Measurements from ENCODE around the gene CACNA2D4. TPM values are rescaled to one million over a fixed set of nuclear protein-coding genes. Genes with fewer than 3 reads are reported as not detected.

Gene CACNA2D4
- polyA plus RNA-seq, 1 donor from 2014 or later, result 2.0 TPM

- Mint-ChIP-seq H3K36me3 (no peaks in the 10 kb centered on the region), H3K4me3 (peak overlapping the region; percentile 12 to 96 (median 94)), H3K27me3 (peaks cover 7% of the 10 kb centered on the region), H3K9me3 (peaks cover 0 to 4% (median 0%) of the 10 kb centered on the region in 3 donors), H3K27ac (peak overlapping the region in 1 of 3 donors; percentile 44), H3K4me1 (peaks cover 16 to 25% (median 24%) of the 10 kb centered on the region in 3 donors)
These were observed 1.9 kb downstream of the CACNA2D4 start for GRCh38 chr12:1916371-1917171.

DNA sequence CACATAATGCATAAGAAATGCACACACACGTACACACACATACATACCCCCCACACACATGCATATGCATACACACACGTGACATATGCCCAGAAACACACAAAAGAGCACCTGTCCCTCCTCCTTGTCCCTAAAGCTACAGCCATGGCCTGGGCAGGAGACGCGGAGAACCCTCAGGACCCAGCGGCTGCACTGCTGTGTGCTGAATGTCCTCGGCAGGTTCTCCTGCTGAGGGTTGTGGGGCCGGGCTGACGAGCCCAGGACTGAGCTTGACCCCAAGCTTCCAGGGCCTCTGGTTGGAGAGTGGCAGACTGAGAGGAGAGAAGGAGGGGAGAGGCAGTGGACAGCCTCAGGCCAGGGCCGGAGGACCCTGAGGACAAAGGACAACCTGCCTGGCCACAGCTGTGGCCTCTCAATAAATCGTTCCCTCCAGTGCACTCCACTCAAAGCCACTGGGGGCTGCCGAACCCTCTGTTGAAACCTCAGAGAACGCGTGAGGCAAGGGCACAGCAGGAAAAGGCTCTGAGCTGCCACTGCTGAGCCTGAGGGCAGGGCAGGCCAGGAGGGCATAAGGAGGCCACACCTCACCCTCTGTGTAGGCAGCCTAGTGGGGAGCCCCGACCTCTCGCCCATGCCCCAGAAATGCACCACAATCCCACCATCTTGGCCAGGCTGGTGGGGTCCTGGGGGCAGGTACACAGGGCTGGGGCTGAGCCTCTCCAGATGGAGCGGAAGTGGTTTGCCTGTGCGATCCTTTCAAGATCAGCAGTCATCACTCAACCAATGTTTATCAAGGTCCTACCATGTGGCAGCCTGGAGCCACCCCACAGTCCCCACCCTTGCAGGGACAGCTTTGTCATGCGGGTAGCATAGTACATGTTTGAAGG is 3.1 kb downstream of the CACNA2D4 start:
- H3K4me3 Mint-ChIP-seq, result peak overlapping the region in 2 of 4 donors; percentile 39 to 58
- no peaks in the 10 kb centered on the region for H3K36me3 Mint-ChIP-seq
- H3K27me3 Mint-ChIP-seq, result peaks cover 7% of the 10 kb centered on the region
- H3K9me3 Mint-ChIP-seq, result peaks cover 0 to 4% (median 4%) of the 10 kb centered on the region in 3 donors
- H3K27ac Mint-ChIP-seq, result peak overlapping the region; percentile 44 to 89 (median 68)
- peaks cover 8 to 17% (median 16%) of the 10 kb centered on the region in 3 donors for H3K4me1 Mint-ChIP-seq

DNA sequence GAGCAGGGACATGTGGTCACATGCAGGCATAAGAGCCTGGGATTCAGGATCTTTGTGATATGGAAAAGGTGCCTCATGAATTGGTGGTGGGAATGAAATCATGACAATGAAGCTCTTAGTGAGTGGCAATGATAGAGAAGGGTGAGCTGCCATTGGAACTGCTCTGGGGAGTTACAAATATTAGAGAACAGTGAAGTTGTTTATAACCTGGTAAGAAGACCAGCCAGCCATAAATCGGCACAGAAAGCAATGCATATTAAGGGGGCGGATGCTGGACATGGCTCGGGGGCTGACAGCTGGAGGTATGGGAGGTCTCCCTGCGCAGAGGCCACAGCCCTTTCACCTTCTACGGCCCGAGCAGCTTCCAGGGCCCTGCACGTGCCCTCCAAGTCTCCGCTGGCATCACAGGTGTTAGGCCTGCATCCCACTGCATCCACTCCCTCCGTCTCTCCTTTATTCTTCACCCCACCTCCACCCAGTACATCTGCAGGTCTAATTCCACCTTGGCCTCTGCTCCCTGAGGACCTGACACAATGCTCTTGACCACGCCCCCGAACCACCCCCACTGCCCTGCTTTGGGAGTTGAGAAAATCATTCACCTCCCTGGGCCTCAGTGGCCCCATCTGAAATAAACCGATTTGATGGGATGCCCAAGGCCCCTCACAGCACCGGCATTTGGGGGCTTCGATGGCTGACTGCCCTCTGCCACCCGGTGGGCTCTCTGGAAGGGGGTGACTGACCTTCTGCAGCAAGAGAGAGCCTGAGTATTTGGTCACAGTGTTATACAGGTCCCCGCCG is 4.1 kb downstream of the CACNA2D4 start:
- no peaks in the 10 kb centered on the region for H3K36me3 Mint-ChIP-seq
- peaks cover 0 to 4% (median 4%) of the 10 kb centered on the region in 3 donors for H3K9me3 Mint-ChIP-seq
- H3K4me3 Mint-ChIP-seq, result no peak overlapping the region
- H3K27me3 Mint-ChIP-seq, result peaks cover 9% of the 10 kb centered on the region
- H3K27ac Mint-ChIP-seq, result no peak overlapping the region
- H3K4me1 Mint-ChIP-seq, result peaks cover 8 to 15% (median 11%) of the 10 kb centered on the region in 3 donors

GRCh38 chr12:1913377-1914113 is 4.9 kb downstream of the CACNA2D4 start:
- Mint-ChIP-seq H3K36me3 (no peaks in the 10 kb centered on the region), H3K27ac (peak overlapping the region in 1 of 3 donors; percentile 50), H3K27me3 (peaks cover 9% of the 10 kb centered on the region), H3K4me3 (no peak overlapping the region), H3K9me3 (peaks cover 0 to 4% (median 4%) of the 10 kb centered on the region in 3 donors), H3K4me1 (peaks cover 8 to 12% (median 8%) of the 10 kb centered on the region in 3 donors)

DNA sequence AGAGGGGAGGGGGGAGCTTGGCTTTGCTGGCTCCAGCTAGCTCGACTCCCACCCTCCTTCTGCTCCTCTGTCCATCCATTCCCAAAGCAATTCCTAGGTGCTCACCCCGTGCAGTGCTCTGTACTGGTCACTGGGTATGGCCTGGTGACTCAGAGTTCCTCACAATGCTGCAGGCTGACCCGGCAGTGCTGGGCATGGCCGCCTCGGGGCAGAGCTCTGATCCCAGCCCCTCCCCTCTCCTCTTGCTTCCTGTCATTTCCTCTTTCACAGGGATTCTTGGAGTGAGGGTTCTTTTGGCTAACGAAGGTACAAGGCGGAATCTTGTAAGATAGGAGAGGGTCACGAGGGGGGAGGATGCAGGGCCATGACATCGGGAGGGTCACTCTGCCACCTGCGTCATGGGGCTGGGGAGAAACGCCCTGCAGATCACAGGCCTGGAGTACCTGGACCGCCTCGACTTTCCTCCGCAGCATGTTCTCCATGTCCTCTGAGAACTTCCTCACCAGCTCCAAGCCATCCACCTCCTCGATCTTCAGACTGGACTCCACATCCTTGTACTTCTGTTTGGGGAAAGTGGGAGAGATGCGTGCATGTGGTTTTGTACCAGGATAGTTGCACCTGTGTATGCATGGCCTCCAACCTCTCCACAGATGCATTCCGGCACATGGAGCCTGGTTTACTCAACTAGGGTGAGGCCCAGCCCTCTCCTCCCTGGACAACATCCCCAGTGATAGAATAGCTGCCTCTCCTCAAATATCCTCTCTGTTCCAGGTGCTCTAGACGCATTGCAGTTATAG is 5.7 kb downstream of the CACNA2D4 start:
- H3K27me3 Mint-ChIP-seq, result peaks cover 10% of the 10 kb centered on the region
- peaks cover 6 to 12% (median 7%) of the 10 kb centered on the region in 3 donors for H3K4me1 Mint-ChIP-seq
- no peak overlapping the region for H3K27ac Mint-ChIP-seq
- H3K9me3 Mint-ChIP-seq, result peaks cover 0 to 4% (median 4%) of the 10 kb centered on the region in 3 donors
- no peaks in the 10 kb centered on the region for H3K36me3 Mint-ChIP-seq
- H3K4me3 Mint-ChIP-seq, result no peak overlapping the region

DNA sequence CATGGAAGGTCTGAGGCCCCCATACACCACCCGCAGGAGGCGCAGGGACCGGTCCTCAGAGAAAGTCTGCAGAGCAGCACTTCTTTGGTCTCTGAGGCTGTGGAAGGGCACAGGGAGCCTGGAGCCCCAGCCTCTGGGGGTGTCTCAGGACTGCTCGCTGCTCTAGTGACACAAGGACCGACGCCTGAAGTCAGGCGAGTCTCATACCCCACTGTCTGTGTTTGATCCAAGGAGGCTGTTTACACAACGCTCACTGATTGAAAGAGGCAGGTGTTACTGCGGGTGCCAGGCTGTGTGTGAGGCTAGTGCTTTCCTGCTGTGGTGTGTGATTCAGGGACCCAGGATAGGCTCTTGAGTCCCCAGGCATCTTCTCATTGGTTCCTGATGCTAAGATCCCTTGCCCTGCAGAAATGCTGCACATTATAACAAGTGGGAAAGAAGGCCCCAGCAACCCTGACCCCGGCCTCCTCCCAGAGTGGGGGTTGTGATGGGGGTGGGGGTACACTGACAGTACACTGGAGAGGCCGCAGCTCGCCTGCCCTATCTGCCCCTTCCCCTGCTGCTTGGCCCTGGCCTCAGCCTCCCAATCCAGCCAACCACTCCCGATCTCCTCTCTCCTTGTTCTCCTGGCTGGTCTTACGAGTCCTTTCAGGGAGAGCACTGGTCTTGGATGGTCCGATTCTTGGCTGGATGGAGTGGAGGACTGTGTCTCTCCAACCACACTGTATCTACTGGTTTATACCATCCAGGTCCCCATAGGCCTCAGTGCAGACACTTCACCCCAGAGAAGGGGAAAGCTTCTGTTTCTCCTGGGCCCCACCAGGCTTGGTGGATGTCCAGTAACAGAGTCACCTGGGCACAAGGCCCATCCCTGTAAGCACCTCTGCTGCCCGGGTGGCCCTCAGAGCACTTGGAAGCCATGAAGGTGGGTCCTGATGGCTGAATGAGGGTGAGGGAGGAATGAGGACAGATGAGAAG is 6.6 kb downstream of the CACNA2D4 start:
- Mint-ChIP-seq H3K27me3 (peaks cover 18% of the 10 kb centered on the region), H3K4me3 (no peak overlapping the region), H3K4me1 (peaks cover 0 to 7% (median 2%) of the 10 kb centered on the region in 3 donors), H3K9me3 (peaks cover 0 to 5% (median 5%) of the 10 kb centered on the region in 3 donors), H3K36me3 (no peaks in the 10 kb centered on the region), H3K27ac (no peak overlapping the region)

GRCh38 chr12:1910468-1910867 is 8.0 kb downstream of the CACNA2D4 start:
- no peak overlapping the region for H3K27ac Mint-ChIP-seq
- H3K4me3 Mint-ChIP-seq, result no peak overlapping the region
- H3K4me1 Mint-ChIP-seq, result peaks cover 0 to 2% (median 1%) of the 10 kb centered on the region in 3 donors
- H3K36me3 Mint-ChIP-seq, result no peaks in the 10 kb centered on the region
- peaks cover 2 to 15% (median 8%) of the 10 kb centered on the region in 3 donors for H3K9me3 Mint-ChIP-seq
- H3K27me3 Mint-ChIP-seq, result peaks cover 13% of the 10 kb centered on the region

GRCh38 chr12:1908758-1909157 is 9.7 kb downstream of the CACNA2D4 start:
- peaks cover 3 to 18% (median 13%) of the 10 kb centered on the region in 3 donors for H3K9me3 Mint-ChIP-seq
- no peak overlapping the region for H3K27ac Mint-ChIP-seq
- no peaks in the 10 kb centered on the region for H3K36me3 Mint-ChIP-seq
- peaks cover 13% of the 10 kb centered on the region for H3K27me3 Mint-ChIP-seq
- peaks cover 0 to 1% (median 0%) of the 10 kb centered on the region in 3 donors for H3K4me1 Mint-ChIP-seq
- peak overlapping the region in 1 of 4 donors; percentile 66 for H3K4me3 Mint-ChIP-seq

DNA sequence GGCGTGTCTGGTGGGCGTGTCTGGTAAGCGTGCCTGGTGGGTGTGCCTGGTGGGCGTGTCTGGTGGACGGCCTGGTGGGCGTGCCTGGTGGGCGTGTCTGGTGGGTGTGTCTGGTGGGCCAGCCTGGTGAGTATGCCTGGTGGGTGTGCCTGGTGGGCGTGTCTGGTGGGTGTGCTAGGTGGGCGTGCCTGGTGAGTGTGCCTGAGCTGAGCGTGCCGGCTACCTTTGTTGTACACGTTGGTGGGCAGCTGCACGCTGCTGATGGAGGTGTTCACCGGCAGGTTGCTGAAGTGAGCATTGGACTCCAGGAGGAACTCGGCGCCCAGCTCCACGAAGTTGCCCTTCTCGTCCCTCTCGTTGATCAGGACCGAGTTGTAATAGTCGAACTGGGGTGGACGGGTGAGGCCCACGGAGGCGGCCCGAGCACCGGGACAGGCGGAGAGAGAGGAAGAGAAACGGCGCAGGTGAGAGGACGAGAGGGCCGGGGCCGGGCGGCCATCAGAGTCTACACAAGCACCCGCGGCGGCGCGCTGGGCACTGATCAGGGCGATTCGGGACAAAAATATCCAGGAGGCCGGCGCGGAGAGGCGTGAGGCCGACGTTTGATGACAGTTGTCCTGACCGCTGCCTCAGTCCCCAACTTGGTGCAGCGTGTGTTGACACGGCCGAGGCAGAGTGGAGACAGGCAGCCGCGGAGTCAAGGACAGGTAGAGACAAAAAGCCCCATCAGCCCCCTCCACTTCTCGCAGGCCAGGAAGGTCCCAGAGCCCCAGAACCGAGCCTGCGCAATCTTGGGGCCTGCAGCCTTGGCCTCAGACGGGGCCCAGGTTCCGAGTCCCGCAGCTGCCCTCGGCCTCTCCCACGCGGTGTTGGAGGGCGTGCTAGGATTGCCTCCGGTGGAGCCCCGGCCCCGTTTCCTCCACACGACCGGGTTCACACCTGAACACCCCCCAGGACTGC is 10.5 kb downstream of the CACNA2D4 start:
- H3K4me1 Mint-ChIP-seq, result peaks cover 0 to 1% (median 0%) of the 10 kb centered on the region in 3 donors
- peaks cover 13% of the 10 kb centered on the region for H3K27me3 Mint-ChIP-seq
- H3K27ac Mint-ChIP-seq, result no peak overlapping the region
- H3K4me3 Mint-ChIP-seq, result peak overlapping the region in 3 of 4 donors; percentile 61 to 82 (median 67)
- peaks cover 3 to 26% (median 19%) of the 10 kb centered on the region in 3 donors for H3K9me3 Mint-ChIP-seq
- H3K36me3 Mint-ChIP-seq, result no peaks in the 10 kb centered on the region

- Mint-ChIP-seq H3K27ac (peak overlapping the region in 1 of 3 donors; percentile 56), H3K9me3 (peaks cover 3 to 31% (median 25%) of the 10 kb centered on the region in 3 donors), H3K4me1 (peaks cover 0 to 1% (median 0%) of the 10 kb centered on the region in 3 donors), H3K27me3 (peaks cover 13% of the 10 kb centered on the region), H3K4me3 (peak overlapping the region in 2 of 4 donors; percentile 47 to 61), H3K36me3 (peaks cover 5% of the 10 kb centered on the region)
These were observed 11.9 kb downstream of the CACNA2D4 start for GRCh38 chr12:1906579-1906978.

DNA sequence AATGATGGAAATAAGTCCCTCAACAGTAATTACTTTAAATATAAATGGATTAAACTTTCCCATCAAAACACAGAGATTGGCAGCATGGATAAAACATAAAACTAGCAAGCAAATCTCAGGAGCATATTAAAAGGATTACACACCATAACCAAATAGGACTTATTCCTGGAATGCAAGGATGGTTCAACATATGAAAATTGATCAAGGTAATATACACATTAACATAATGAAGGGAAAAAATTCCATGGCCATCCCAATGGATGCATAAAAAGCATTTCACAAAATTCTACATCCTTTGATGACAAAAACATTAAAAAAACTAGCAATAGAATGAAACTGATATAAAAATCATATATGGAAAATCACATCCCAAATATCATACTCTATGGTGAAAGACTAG is 13.6 kb downstream of the CACNA2D4 start:
- H3K4me3 Mint-ChIP-seq, result no peak overlapping the region

More for the DNA sequence above, 13.6 kb downstream of the CACNA2D4 start:
- Mint-ChIP-seq H3K27me3 (peaks cover 11% of the 10 kb centered on the region), H3K4me1 (peaks cover 0 to 1% (median 0%) of the 10 kb centered on the region in 3 donors), H3K36me3 (peaks cover 5% of the 10 kb centered on the region), H3K27ac (no peak overlapping the region), H3K9me3 (peaks cover 3 to 27% (median 25%) of the 10 kb centered on the region in 3 donors)
